GM19240 (cell line): ENCODE measurements around the gene SPCS2.
"Not testable (repeated sequence)": the region's sequence is repeated elsewhere in the genome, so short reads cannot be mapped to it uniquely, and the experiment has no call there.

Experiments
- DNase-seq: peaks from one replicate; pipeline ENCODE4 v3.0.0; 2011; ENCODE audit warnings: low spot score; ENCODE audit not compliant: insufficient read length

Gene SPCS2

DNA sequence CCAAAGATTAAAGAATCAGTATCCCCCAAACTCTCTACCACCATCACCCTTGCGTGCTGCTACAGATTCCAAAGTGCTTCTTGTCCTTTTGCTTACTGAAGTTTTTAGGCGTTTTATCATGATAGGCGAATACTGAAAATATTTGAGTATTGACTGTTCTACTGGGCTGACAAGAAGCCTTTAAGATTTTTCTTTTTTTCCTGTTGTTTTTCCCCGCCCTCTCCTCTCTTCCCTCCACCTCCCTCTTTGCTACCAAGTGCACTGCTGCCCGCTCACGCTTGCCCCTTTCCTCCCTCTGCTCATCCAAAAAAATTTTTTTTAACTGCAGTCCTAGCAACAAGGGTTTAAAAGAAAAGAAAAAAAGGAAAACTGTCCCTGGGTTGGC is 679 bp downstream of the SPCS2 start:
- no peak for DNase-seq

DNA sequence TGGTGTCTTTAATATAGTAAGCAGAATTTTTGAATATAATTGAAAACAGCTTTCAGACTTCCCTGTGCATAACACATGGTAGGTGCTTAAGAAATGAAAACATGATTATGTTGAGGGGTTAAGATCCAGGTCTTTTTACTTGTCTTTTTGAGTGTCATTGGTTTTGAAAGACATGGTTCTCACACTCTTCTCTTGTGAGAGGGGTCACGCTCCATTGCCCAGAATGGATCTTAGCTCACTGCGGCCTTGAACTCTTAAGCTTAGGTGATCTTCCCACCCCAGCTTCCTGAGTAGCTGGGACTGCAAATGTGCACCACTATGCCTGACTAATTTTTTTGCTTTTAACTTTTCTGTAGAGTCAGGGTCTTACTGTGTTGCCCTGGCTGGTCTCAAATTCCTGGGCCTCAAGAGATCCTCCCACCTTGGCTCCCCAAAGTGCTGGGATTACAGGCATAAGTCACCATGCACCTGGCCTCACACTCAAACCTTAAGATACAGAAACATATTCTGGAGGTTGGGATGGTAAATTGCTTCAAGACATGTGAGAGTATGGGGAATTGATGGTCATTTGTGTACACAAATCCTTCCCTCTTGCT is 1.4 kb downstream of the SPCS2 start:
- DNase-seq, result no peak

DNA sequence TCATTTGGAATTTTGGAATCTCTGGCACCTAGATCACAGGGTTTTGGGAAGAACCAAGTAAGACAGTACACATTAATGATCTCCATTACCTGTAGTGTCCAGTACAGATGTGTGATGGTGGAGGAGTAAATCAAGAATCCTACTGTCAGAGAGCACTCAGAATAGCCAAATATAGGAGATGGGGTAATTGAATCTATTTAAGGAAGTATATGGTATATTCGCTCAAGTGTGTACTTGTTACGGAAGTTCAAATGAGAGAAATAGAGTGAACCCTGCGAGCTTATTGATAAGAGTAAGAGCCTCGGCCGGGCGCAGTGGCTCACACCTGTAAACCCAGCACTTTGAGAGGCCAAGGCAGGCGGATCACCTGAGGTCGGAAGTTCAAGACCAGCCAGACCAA is 2.2 kb downstream of the SPCS2 start:
- DNase-seq, result no peak

GRCh38 chr11:74952752-74953151 is 3.7 kb downstream of the SPCS2 start:
- DNase-seq, result no peak

DNA sequence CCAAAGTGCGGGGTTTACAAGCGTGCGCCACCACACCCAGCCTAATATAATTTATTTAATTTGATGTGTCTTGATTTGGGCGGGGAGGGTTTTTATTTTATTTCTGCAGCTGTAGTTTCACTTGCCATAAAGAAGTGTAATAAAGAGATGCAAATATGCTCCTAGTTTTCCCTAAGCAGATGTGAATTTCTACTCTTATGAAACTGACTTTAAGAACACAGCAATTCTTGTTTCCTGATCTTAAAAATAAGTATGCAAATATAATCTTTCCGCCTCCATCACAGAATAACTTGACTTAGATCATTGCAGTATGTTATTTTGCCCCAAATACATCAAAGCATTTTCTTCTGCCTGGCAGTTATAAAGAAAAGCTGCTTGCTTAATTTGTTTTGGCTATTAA is 4.4 kb downstream of the SPCS2 start:
- no peak for DNase-seq

DNA sequence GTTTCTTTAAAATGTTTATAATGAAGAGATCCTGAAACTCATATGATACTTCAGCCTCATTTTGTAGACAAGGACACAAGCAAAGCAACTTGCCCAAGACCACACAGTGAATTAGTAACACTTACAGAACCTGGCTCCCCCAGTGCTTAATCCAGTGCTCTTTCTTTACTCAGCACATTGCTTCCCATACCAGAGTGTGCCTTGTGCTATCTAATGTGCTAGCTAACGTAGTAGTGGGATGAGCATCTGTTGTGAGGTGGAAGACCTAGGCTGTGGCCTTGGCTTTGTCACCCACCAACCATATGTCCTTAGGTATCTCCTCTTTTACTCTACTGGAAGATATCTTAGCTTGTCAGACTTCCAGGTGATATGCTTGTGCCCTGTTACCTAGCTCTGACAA is 5.1 kb downstream of the SPCS2 start:
- no peak for DNase-seq

GRCh38 chr11:74956397-74957015 is 7.4 kb downstream of the SPCS2 start:
- DNase-seq, result no peak

DNA sequence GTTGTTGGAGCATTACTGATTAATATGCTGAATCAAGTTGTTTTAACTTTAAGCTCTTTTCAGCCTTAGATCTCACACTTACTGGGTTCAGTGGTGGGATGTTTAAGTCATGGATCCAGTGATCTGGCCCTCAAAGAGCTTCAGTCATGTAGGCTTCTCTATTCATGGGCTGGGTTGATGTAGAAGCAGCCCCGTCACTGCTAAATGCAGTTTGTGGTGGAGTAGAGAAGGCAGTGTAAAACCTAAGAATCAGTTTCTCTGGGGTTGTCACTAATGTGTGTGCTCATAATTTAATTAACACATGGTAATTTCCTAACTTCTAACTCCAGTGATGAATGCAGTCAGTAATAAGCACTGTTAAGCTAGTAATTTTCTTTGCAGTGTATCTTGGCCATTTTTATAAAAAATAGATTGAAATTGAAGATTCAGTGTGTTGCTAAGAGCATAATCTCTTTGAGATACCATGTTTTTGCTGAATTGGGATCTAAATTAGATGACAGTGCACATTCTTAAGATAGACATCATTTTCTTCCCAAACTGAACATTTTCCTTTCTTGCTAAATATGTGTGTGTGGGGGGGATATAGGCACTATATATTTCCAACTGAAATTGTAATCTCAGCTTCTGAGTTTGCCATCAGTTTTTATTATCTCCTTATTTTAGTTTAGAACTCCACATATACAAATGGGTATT is 9.0 kb downstream of the SPCS2 start:
- DNase-seq, result no peak

- DNase-seq, result not testable (repeated sequence)
Measured at GRCh38 chr11:74960128-74960527, 11.1 kb downstream of the SPCS2 start.

DNA sequence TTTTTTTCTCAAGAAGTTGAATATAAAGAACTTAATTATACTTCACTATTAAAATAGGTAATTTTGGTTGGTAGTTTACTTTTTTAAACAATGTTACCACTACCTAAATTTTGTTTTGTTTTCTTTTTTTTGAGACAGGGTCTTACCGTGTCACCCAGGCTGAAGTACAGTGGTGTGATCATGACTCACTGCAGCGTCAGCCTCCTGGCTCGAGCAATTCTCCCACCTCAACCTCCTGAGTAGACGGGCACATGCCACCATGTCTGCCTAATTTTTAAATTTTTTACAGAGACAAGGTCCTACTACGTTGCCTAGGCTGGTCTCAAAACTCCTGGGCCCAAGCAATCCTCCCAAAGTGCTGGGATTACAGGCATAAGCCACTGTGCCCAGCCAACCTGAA is 17.6 kb downstream of the SPCS2 start:
- no peak for DNase-seq

GRCh38 chr11:74970852-74971395 is 21.9 kb downstream of the SPCS2 start:
- no peak for DNase-seq

- DNase-seq, result no peak
Measured at GRCh38 chr11:74971424-74971823, 22.4 kb downstream of the SPCS2 start.

- no peak for DNase-seq
Measured at GRCh38 chr11:74978041-74978440, 29.0 kb downstream of the SPCS2 start.

GRCh38 chr11:74980634-74981033 is 31.6 kb downstream of the SPCS2 start:
- DNase-seq, result no peak

- DNase-seq, result no peak
Measured at GRCh38 chr11:74981888-74982287, 32.8 kb downstream of the SPCS2 start.

DNA sequence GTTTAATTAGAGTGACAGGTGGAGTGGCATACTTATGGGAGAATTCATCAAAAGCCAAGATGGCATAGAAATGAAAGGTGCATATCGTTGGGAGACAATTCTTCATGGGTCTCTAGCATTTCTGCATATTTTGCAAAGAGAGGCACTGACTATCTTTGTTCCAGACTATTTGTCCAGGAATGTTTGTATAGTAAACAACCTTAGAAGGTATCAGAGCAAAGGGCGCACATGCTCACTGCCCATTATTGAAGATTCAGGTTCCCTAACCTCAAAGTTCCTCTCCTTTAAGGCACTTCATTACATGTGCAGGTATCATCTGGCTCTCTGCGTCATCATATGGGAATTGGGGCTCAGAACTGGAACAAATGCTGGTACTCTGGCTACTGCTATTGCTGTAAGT is 35.0 kb downstream of the SPCS2 start:
- DNase-seq, result no peak

DNA sequence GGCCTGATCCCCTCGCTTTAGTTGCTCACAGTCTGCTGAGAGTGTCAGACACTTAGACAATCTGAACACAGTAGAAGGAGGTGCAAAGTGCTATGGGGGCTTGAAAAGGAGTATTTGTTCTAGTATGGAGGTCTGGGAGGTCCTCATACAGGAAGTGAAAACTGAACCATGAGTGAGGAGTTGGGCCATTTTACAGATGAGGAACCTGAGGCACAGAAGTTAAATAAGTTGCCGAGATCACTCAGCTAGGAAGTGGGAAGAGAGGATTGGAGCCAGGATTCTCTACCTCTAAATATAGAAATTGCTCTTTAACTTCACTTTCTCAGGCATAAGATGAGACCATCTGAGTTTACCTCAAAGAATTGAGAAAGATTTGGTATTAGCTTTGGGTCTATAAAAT is 35.7 kb downstream of the SPCS2 start:
- no peak for DNase-seq

DNA sequence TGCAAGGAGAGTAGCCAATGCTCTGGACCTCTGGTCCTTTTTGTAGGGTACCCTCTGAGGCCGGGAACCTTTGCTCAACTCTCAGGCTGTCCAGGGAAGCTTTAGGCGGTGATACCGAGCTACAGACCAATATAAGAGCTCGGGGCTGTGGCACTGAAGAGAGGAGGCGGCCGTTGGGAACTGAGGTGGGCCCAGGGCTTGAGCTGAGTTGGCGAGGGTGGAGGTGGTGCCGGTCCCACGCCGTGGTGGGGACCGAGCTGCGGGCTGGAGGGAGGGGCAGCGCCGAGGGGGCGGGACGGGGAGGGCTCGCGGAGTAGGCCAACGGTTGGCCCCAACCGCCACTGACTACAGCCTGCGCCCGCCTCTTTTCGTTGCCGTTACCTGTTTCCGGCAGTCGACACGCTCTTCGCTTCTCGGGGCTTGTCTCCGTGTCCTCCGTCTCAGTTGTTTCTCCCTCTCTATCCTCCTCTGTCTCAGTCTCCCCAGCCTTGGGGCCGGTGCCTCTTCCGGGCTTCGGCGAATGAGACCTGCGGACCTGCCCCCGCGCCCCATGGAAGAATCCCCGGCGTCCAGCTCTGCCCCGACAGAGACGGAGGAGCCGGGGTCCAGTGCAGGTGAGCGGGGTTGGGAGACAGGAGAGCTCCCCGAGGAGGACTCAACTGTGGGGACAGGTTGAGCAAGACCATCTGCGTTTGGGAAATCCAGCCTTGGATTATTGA is 39.6 kb downstream of the SPCS2 start, which contains the start of gene NEU3:
NEU3 (plus strand) TSS at position 393 of the 719 bp plus-strand sequence; CDS start at position 521, 128 bp downstream.
- peak; percentile 76 for DNase-seq

- DNase-seq, result peak; percentile 5
Measured at GRCh38 chr11:74989260-74989638, 40.2 kb downstream of the SPCS2 start.

DNA sequence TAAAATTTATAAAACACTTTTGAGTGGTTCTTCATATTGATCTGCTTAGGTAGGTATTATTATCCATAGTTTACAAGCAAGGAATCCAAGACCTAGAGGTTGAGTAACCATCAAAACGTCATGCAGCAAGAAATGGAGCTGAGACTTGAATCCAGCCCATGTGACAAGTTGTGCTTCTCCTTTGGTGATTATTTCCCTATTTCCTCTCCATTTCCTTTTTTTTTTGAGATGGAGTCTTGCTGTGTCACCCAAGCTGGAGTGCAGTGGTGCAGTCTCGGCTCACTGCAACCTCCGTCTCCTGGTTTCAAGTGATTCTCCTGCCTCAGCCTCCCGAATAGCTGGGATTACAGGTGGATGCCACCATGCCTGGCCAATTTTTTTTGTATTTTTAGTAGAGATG is 41.1 kb downstream of the SPCS2 start:
- DNase-seq, result not testable (repeated sequence)

DNA sequence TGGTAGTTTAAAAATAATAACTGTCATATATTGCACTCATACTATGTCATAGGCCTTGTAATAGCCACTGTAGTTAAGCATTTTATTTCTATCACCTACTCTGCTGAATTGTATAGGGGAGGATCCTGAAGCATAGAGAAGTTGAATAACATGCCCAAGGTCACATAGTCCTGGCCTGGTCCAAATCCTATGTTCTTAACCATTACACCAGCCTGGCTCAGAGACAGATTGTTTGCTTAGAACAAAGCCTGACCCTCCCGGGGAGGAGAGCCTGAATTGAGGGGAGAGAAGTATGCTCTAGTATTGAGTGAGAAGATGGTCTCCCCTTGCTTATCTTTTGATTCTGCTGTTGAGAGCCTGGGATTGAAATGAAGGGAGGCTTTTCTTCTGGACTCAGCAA is 41.9 kb downstream of the SPCS2 start:
- DNase-seq, result no peak

DNA sequence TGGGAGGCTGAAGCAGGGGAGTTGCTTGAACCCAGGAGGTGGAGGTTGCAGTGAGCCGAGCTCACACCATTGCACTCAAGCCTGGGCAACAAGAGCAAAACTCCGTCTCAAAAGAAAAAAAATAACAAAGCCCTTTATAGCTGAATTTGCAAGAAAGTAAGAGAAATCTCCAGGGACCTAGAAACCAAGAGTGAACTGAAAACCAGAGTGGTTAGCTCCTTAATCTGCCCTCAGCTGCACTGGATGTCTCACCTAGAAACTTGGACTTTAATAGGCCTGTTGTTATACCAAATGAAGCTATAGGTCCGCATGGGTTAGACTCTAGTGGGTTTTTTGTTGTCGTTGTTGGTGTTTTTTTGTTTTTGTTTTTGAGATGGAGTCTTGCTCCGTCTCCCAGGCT is 43.8 kb downstream of the SPCS2 start:
- no peak for DNase-seq
